OCI-LY3 (cell line): ENCODE measurements around the gene ZFP57.

Experiments used
- H2AFZ ChIP-seq: fragments of 200-600, 300-600 bp; shearing (Covaris generic); 2 replicates; pipeline ENCODE4 v1.6.0; 2014; ENCODE audit warnings: antibody characterized with exemption, low read depth, low read length
- H3K27ac ChIP-seq: fragments of 200-600, 300-600 bp; sonication (generic); 2 replicates; pipeline ENCODE4 v1.5.1; 2014; ENCODE audit warnings: mild to moderate bottlenecking, low read length, moderate library complexity, mixed read lengths
- H3K27me3 ChIP-seq: fragments of 200-600, 300-600 bp; sonication (generic); 2 replicates; pipeline ENCODE4 v1.6.1; 2014; ENCODE audit warnings: low read depth, low read length, mixed read lengths
- H3K36me3 ChIP-seq: fragments of 200-600, 300-600 bp; sonication (generic); replicated peaks from 2 replicates; pipeline ENCODE3; 2014; ENCODE audit warnings: low read depth, low read length, mixed read lengths
- H3K4me1 ChIP-seq: fragments of 300-600, 200-600 bp; sonication (generic); 2 replicates; pipeline ENCODE4 v1.6.1; 2014; ENCODE audit warnings: low read length, mixed read lengths
- H3K4me2 ChIP-seq: fragments of 200-600, 300-600 bp; sonication (generic); 2 replicates; pipeline ENCODE4 v1.6.1; 2014; ENCODE audit warnings: low read length, mixed read lengths
- H3K4me3 ChIP-seq: fragments of 300-600, 200-600 bp; sonication (generic); 2 replicates; pipeline ENCODE4 v1.5.1; 2014; ENCODE audit warnings: antibody characterized with exemption, mild to moderate bottlenecking, low read length, moderate library complexity
- H3K79me2 ChIP-seq: fragments of 300-600, 200-600 bp; shearing (Covaris generic); 2 replicates; pipeline ENCODE4 v1.6.1; 2014; ENCODE audit warnings: mild to moderate bottlenecking, low read length, mixed read lengths
- H3K9ac ChIP-seq: fragments of 300-600, 200-600 bp; shearing (Covaris generic); 2 replicates; pipeline ENCODE4 v1.6.0; 2014; ENCODE audit warnings: mild to moderate bottlenecking, low read length, moderate library complexity
- H3K9me3 ChIP-seq: fragments of 200-600, 300-600 bp; shearing (Covaris generic); 2 replicates; pipeline ENCODE4 v1.6.1; 2014; ENCODE audit warnings: low read length, mixed read lengths; ENCODE audit not compliant: insufficient read depth
- H4K20me1 ChIP-seq: fragments of 200-600, 300-600 bp; sonication (generic); 2 replicates; pipeline ENCODE4 v1.6.1; 2016; ENCODE audit warnings: low read length, mixed read lengths; ENCODE audit not compliant: insufficient read depth
- EZH2phosphoT487 ChIP-seq: fragments of 200-600 bp; shearing (Covaris generic); IDR thresholded peaks from 2 replicates; pipeline ENCODE4 v1.6.1; 2018; ENCODE audit warnings: antibody characterized with exemption, mixed run types, low read depth
- TF ChIP-seq, protein P1 (sequence below): fragments of 200-600, 300-600 bp; sonication (generic); IDR thresholded peaks from 2 replicates; pipeline ENCODE4 v1.5.1; 2014; ENCODE audit warnings: antibody characterized with exemption, low read length, low read depth

Gene ZFP57

DNA sequence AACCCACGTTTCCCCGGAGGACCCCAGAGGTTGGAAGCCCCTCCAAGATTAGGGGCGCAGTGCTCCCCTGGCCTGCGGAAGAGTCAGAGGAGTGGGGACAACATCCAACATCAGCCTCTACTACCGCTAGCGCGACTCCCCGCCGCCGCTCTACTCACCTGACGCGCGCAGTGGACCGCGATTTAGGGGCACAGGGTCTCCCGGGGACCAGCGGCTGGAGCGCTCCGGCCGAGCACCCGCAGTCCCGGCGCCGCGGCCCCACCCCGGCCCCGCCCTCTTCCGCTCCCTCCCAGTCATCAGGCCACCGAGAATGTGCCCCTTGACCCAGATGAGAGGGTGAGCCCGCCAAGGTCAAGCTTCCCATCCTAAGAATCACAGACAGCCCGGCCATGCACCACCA lies at the start of gene ZFP57:
TSS of gene ZFP57 (minus strand) at position 249 of the 400 bp plus-strand sequence. CDS start 4,149 bp downstream, outside the sequence.
- H3K4me1 ChIP-seq, result no peaks in the 10 kb centered on the region
- no peaks in the 10 kb centered on the region for H4K20me1 ChIP-seq
- H3K4me3 ChIP-seq, result no peak within 1 kb of the TSS
- no peak within 1 kb of the TSS for H3K4me2 ChIP-seq
- H3K9ac ChIP-seq, result no peak within 1 kb of the TSS
- H3K27me3 ChIP-seq, result no peaks in the 10 kb centered on the region
- no peak within 1 kb of the TSS for H2AFZ ChIP-seq
- H3K79me2 ChIP-seq, result no peaks in the 10 kb centered on the region
- no peaks in the 10 kb centered on the region for H3K36me3 ChIP-seq
- H3K9me3 ChIP-seq, result no peaks in the 10 kb centered on the region
- H3K27ac ChIP-seq, result no peak within 1 kb of the TSS
- TF ChIP-seq, protein P1, sequence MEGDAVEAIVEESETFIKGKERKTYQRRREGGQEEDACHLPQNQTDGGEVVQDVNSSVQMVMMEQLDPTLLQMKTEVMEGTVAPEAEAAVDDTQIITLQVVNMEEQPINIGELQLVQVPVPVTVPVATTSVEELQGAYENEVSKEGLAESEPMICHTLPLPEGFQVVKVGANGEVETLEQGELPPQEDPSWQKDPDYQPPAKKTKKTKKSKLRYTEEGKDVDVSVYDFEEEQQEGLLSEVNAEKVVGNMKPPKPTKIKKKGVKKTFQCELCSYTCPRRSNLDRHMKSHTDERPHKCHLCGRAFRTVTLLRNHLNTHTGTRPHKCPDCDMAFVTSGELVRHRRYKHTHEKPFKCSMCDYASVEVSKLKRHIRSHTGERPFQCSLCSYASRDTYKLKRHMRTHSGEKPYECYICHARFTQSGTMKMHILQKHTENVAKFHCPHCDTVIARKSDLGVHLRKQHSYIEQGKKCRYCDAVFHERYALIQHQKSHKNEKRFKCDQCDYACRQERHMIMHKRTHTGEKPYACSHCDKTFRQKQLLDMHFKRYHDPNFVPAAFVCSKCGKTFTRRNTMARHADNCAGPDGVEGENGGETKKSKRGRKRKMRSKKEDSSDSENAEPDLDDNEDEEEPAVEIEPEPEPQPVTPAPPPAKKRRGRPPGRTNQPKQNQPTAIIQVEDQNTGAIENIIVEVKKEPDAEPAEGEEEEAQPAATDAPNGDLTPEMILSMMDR, result no peak
- TF ChIP-seq EZH2phosphoT487, result no peak

GRCh38 chr6:29730575-29731126 lies 49.7 kb upstream of the ZFP57 start:
- no peak overlapping the region for H2AFZ ChIP-seq
- H3K9ac ChIP-seq, result no peak overlapping the region
- no peaks in the 10 kb centered on the region for H3K79me2 ChIP-seq
- no peaks in the 10 kb centered on the region for H3K4me1 ChIP-seq
- no peak overlapping the region for H3K27ac ChIP-seq
- no peaks in the 10 kb centered on the region for H4K20me1 ChIP-seq
- H3K4me2 ChIP-seq, result no peak overlapping the region
- no peak for TF ChIP-seq EZH2phosphoT487
- TF ChIP-seq, protein P1, result no peak
- no peaks in the 10 kb centered on the region for H3K9me3 ChIP-seq
- peaks cover 14% of the 10 kb centered on the region for H3K36me3 ChIP-seq
- no peak overlapping the region for H3K4me3 ChIP-seq
- no peaks in the 10 kb centered on the region for H3K27me3 ChIP-seq

- no peaks in the 10 kb centered on the region for H3K27me3 ChIP-seq
- no peaks in the 10 kb centered on the region for H3K79me2 ChIP-seq
- H3K27ac ChIP-seq, result no peak overlapping the region
- H3K9ac ChIP-seq, result no peak overlapping the region
- no peak overlapping the region for H3K4me2 ChIP-seq
- no peaks in the 10 kb centered on the region for H3K9me3 ChIP-seq
- H4K20me1 ChIP-seq, result no peaks in the 10 kb centered on the region
- no peaks in the 10 kb centered on the region for H3K4me1 ChIP-seq
- no peak overlapping the region for H3K4me3 ChIP-seq
- TF ChIP-seq, protein P1, result no peak
- no peak for TF ChIP-seq EZH2phosphoT487
- peaks cover 15% of the 10 kb centered on the region for H3K36me3 ChIP-seq
- H2AFZ ChIP-seq, result no peak overlapping the region
Measured at GRCh38 chr6:29729774-29730328, 48.9 kb upstream of the ZFP57 start.

DNA sequence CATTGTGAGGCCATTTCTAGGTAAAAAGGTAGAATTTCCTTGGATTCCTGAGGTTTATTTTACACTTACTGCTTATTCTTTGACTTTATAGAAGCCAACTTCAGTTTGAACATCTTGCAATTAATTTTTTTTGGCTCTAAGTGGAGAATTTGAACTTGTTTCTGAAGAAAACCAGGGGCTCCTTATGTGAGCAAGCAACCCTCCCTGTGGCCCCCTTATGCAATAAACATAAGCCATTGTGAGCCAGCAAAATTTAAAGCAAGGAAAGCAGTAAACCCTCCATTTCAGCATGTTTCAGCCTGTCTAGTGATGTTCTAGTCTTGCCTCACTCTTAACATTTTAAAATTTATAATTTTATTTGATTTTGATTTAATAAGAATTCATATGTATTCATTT lies 47.9 kb upstream of the ZFP57 start:
- Histone ChIP-seq H3K4me2 (no peak overlapping the region), H4K20me1 (0 out of 2 replicates have a peak, but pooled peaks cover 4% of the 10 kb centered on the region), H3K27me3 (no peaks in the 10 kb centered on the region), H3K9ac (no peak overlapping the region), H2AFZ (no peak overlapping the region), H3K79me2 (peaks cover 4% of the 10 kb centered on the region; the same call in 1 of the 2 replicates), H3K4me3 (no peak overlapping the region), H3K9me3 (no peaks in the 10 kb centered on the region), H3K27ac (no peak overlapping the region), H3K4me1 (peaks cover 6% of the 10 kb centered on the region), H3K36me3 (peaks cover 22% of the 10 kb centered on the region)
- TF ChIP-seq, protein P1, result no peak
- TF ChIP-seq EZH2phosphoT487, result no peak
